Muscle of arm (tissue), 12 donors: ENCODE measurements around the gene IGF1. TPM values are rescaled to one million over a fixed set of nuclear protein-coding genes. Genes with fewer than 3 reads are reported as not detected.

Experiments used
- DNase-seq: peaks from one replicate; pipeline ENCODE4 v3.0.0-alpha.2; 2013
- polyA plus RNA-seq, 12 donors: library from polyadenylated mRNA; unstranded; fragments of 120-200 nt; gene quantifications; one replicate each; pipeline ENCODE4 v1.2.1, GENCODE V29; 2013; ENCODE audit not compliant: insufficient read length in 12 of 12

IGF1 gene
- polyA plus RNA-seq, 12 donors: 18.1 to 93.7 (median 33.8) TPM

DNA sequence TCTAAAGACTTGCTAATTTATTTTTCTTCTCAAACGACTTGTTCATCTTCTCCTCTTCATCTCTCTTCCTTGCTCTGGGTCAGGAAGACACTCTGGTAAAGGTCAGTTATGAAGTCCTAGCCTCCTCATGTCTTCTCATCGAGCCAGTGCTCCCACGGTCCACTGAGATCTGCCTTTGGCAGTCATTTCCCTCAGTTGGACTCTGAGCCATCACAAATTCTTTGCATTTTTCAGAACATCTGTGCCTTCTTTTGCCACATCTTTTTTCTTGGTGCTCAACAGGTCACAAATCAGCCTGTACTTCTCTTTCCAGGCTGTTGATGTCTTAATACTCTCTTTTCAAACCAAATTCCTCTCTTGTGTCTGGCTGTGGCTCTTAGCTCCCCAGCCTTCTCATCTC is 49.7 kb downstream of the IGF1 start:
- DNase-seq: no peak

DNA sequence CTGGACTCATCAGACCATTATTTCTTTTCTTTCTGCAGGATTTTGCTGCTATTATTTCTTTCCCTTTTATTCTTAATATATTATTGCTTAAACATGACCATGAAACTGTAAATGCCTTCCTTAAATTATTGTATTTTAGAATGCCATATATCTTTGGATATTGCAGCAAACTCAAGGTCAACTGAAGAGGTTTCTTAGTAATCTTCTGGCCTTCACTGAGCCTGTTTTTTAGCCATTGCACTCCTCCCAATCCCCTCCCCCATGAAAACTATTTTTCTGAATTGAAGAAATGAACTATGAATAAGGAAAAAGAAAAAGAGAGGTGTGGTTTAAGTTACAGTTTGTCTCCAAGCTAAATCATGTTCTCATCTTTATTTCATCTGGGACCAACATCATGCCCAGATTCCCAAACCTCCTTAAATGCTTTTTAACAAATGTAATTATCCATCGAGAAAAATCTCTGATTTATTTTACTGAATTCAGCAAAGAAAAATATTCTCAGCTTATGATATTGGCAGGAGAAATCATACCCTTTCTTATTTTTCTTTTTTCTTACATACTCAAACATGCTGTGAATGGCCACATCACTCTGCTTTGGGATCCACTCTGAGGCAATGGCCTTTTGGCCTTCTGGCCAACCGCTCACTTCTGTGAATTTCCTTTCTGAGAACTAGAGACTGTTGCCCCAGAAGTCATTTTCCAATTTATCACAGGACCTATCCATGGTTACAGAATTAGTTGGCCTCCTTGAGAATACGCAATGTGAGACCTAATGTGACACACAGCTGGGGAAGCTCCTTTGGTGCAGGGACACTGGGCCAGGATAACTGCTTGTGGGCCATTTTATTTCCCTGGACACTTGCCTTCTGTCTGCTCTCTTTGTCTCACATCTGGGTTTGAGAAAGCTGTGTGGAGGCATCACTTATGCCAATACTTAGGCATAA is 50.9 kb downstream of the IGF1 start:
- DNase-seq: peak; percentile 46

DNA sequence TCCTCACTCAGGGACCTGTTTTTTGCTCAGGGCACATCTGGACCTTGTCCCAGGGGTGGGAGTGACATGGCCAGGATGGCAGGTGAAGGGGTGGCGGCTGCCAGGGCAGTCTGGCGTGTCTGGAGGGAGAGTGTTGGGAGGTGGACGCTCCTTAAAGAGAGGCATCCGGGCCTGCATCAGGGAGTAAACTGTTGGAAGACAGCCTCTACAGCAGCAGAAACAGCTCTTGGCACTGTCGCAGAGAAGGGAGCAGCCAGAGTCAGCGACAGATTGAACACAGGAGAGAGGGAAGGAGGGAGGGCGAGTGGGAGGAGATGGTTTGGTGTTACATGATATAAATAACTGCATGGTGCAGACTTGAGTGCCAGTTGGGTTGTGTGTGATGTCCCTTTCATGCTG is 52.8 kb downstream of the IGF1 start:
- no peak for DNase-seq

DNA sequence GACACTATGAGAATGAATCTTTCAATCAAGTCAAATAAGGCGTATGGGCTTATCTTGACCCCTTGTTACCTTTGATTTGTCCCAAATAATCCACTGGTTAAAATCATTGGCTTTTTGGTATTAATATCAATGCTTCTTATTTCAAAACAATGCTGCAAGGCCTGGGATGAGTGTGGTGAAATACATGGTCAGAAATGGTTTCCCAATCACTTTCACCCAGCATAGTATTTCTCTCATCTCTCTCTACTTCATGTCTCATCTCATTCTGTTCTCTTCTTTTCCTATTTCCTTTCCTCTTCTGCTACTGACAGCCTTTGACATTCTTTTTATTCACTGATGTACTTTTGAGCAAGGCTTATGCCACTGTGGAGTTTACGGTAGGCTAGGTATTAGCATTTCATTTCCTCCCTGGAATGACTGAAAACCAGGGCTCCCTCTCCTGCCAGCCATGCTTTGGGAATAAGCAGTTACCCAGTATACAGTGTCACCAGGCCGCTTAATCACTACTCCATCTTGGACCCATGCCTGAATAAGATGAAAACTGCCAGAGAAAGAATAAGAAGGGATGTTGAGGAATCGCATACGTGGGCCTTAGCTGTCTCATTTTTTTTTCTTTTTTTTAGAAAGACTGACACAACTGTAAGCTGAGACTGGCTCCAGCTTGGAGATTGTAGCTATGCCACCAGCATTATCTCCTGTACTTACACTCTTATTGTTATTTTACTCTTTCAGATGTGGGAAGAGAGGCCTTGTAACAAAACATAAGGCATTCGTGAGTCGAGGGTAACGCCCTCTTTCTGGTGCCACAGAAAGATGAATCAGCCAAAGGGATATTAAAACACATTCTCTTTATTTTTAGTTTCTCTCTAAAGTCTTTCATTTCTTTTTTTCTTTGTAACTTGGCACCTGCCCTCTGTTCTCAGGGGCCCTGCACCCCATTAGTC is 53.5 kb downstream of the IGF1 start:
- DNase-seq: no peak

DNA sequence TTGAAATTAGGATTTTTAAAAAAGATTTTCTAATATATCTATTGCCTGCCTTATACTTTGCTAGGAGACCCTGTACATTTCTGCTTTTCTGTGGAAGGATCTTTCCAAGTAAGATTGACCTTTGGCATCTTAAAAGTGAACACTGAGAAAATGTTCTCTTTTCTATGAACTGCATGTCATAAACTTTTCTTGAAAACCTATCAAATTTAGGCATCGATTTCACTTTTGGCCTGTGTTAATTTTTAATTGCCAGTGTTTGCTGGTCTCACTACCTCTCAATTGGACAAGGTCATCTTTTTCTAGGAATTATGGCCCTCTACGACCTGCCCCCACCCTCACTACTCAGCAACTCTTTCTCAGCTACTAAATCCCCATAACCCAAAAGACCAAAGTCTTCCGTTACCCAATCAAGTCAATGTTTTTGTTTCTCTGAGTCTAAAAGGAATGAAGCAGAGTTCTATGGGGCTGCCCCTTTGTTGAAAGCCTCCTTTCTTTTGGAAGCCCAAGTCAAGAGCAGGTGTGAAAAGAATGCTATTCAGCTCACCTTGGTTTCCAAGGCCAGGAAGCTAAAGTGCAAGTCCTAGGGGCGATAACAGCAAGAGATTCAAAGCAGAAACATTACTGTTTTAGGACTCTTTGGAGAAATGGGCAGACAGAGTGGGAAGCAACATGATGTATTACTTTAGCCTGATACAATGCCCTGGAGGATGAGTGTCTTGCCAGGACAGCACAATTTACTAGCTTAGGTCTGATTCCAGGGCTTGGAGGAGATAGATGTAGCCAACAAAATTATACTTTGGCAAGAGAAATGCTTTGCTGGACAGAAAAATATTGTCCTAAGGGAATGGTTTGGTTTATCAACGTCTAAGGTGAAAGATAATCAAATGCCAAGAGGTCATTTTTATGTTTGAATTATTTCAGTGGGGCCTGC is 55.0 kb downstream of the IGF1 start:
- no peak for DNase-seq

DNA sequence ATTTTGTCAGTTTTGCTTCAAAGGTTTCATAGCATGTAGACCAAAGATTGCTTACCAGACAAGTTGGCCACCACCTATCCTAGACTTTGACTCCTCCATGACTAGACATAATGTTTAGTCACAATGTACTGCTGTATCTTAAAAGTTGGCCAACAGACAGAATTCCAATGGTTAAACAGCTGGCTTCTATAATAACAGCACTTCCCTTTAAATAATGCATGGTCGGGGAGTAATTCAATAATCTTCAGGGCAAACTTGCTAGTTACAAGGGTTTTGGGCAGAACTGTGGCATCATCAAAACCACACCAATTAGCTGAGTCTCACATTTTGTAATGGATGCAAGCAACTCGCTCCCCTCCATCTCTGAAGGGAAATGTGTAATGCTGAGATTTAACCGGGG is 56.9 kb downstream of the IGF1 start:
- DNase-seq: no peak

DNA sequence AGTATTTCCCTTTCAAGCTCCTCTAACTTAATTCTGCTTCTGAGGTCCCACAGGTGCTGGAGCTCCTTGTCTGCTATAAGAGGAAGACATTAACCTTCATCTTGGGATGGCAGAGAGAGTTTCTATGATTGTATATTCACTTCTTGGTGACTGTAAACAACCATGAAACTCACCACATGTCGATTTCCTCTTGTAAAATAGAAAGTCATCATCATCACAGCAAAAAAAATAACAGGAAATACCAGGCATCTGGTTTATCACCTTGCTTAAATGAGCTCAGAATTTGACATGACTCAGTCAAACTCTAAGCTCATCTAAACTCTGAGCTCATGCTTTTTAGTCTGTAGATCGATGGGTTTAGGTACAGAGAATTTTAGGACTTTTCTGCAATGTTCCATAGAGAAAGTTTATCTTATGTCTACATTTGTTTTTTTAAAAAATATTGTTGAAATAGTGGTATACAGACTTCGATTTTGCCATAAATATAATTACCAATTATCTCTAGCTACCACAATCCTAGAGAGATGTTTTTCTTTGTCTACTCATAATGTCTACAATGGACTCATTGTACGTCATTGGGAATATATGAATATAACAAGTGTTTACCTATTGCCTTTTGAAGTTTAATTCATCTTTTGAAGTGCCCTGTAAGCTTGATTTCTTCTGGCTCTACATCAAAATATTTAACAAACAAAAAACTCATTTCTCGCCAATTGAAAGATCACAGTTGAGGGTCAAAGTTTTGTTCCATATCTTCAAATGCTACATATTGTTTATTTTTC is 58.4 kb downstream of the IGF1 start:
- DNase-seq: no peak

DNA sequence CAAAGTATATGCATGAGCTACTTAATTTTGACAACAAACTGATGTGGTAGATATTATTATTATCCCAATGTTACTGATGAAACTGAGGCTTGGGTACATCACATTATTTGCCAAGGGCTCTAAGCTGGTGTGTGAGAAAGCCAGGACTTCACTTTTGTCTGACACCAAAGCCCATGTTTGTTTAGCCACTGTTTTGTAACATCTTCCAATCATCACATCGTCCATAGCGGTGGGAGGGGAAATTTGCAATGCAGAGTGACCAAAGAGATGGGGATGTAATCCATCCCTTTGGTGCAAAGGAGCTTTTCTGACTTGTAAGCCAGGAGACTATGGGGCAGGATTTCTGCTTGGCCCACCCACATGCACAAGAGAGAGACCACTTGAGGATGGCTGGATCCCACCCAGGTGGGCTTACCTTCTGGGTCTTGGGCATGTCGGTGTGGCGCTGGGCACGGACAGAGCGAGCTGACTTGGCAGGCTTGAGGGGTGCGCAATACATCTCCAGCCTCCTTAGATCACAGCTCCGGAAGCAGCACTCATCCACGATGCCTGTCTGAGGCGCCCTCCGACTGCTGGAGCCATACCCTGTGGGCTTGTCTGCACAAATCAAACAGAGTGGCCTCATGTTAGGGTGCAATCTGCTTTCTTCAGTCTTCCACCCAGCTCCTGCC is 61.1 kb downstream of the IGF1 start:
- DNase-seq: no peak

DNA sequence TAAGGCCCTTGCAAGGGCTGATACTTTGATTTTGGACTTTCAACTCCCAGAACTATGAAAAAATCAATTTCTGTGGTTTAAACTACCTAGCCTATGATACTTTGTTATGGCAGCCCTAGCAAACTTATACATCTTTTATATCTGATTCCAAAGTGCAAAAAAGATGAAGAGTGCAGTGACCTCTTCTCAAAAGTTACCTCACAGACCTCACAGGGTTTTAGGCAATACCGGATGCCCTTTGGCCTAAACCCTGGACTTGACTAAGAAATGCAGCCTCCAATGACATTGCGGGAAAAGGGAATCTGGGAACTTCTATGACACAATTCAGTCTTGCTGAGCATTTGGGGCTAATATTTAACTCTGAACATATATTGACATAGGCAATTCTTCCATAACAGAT is 63.3 kb downstream of the IGF1 start:
- DNase-seq: no peak

DNA sequence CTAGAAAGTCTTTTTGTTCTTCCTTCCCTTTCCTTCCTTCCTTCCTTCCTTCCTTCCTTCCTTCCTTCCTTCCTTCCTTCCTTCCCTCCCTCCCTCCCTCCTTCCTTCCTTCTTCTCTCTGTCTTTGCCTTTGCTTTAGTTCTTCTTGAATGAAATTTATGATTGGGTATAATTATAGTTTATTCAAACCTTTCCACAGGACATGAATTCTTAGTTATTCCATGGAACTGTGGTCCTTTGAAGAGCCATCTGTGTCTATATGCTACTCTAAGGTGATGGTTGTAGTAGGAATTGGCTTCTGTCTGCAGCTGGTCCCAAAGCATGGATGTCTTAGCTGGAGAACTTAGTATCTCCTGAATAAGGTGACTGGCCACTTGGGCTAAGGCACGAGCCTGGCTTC is 64.8 kb downstream of the IGF1 start:
- DNase-seq: no peak

DNA sequence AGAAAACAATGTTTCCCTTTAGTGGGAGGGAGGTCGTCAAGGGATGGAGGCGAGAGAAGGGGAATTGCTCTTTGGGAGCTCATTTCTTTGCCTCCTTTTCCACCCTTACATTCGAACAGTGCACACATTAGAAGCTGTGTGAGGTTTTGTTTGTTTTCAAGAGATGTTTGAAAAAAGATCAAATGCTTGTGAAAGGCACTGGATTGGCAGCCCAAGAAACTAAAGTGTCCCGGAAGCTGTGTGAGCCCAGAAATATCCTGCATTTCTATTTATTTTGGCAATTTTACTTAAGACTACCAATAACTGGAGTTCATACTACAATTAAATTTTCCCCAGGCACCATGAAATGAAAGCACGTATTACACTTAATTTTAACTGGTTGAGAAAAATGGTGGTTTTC is 67.0 kb downstream of the IGF1 start:
- no peak for DNase-seq

DNA sequence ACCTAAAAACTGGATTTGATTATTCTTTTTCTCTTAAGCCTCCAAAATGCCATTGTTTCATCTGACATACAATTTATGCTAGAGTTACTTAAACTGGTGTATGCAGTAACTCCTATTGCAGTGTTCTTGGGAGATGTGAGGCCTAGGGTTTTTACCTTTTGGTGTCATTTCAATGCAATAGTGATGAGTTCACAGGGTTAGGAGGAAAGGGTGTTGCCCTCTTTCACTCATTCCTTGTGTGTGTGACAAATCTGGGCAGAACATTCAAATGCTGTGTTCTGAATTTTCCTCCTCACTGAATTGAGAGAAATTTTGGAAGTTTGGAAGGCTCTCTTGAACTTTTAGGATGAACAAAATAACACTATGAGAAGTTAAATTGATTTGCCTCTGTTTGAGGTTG is 69.9 kb downstream of the IGF1 start:
- no peak for DNase-seq

DNA sequence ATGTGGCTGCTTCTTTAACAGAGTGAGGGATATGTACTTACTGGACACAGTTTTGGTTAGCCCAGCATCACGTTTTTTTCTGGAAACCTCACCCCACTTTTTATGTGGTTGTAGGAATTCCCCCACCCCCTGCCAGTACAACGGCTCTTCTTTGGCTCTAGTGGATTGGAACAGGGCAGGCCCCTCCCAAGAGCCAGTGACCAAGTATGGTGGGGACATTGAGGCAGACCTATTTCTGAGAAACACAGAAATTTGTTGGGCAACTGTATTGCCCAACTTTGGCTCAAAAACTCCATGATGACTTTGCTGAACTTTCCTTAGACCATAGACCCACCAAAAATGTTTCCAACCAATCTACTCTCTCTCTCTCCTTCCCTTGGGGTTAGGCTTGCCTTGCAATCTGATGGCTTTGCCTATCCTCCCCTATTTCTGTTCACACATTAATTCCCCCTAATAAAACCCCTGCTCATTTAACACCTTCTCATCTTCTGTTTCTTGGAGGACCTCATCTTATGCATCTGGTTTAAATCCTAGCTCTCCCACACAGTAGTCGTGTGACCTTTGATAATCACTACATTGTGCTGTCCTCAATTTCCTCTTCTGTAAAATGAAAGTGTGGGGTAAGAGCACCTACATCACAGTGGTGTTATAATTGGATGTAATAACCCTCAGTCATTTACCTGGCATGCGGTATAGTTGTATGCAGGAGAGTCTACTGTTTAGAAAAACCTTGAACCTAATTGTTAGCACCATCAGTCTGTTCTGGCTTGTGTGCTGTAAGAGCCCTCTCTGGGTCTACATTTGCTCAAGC is 71.7 kb downstream of the IGF1 start:
- DNase-seq: no peak

DNA sequence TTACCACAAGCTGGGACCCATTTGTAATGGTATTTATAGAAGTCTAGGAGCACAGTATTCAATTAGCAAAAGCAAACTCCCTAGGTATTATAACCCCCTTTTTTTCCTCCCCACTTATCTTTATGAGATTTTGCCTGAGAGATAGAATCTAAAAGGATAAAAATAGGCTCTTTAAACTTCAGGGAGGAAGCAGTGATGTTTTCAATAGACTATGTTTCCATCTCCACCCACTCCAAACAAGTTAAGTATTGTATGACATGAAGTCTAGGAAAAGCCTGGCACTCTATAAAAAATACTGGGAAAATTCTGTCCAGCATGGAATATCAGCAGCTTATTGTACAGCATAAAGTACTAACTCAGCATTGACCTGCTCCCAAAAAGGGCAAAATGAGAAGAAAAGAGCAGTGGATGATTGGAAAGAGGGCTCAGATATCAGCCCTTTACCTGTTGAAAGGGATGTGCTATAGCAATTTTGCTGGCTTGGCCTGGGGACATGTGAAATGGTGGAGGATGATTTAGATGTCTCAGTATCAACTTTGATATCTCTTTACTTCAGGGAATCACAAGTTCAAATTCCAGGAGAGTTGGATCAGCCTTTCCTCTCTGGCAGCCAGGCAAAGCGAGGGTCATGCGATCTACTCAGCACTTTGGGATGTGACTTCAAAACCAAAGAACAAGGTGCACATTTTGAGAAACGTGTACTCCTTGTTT is 72.4 kb downstream of the IGF1 start:
- no peak for DNase-seq

DNA sequence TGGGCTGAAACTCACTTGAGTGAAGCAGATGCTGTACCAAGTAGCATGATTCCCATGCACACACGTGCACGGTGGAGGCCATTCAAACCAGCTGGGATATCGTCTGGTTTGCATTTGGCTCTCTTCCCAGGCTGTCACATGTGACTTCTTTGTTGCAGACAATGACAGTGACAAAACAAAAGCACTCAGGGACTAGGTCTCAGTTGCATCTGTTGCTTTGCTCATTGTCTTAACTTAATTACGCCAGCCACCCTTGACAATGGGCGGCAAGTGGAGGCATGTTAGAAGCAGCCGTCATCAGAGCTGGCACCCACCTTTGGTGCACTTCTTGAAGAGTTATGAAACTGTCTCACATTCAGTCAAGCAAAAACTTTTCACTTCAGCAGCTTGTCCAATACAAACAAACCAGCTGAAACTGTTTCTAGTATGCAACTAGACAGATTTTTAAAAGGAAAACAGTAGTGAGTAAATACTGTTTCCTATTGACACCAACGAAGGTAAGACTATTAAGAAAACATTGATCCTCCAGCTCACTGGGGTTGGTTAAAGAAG is 74.3 kb downstream of the IGF1 start:
- peak; percentile 63 for DNase-seq

DNA sequence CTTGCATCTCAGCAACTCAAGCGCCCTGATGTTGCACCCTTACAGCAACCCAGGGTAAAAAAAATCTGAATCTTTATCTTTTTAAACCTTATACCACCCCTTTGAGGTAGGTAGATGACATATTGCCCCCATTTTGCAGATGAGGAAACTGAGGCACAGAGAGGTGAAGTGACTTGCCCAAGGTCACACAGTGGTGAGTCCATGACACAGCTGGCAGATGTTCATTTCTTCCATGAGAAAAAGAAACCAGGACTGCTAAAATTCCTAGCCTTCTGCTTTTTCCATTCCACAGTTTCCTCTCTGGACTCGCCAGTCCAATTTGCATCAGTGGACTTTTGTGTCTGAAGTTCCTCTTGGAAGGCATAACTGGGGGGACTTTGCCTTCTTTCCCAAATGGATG is 79.3 kb downstream of the IGF1 start:
- DNase-seq: no peak

DNA sequence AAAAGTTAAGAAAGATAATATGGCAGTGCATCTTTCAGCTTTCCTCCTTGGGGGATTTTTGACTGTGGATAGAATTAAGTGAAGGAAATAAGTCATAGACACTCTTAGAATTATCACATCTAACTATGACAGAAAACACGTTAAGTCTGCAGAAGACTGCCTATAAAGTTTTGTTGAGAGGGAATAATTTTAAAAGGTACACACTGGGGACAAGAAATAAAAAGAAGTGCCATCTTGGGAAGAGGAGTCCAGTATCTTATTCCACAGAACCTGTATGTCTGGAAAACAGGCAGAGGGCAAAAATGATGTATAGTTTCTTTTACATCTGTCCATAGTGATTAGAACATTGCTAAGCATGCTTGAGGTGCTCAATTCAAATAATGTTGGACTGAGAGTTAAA is 80.7 kb downstream of the IGF1 start:
- no peak for DNase-seq

DNA sequence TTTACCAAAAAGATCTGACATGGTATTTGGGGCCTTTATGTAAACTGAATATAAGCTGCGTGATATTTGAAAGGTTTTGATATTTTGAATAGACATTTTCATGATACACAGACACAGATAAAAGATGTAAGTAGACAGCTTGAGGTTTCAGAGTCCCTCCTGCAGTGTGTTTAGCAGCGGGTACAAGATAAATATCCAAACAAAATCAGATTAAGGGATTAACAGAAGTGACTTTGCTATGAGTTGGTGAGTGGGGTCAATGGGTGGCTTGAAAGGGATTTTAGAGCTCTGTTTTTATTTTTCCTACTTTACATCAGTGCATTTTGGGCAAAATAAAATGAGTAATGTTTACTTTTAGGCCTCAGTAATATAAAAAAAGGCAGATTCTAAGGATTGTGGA is 84.1 kb downstream of the IGF1 start:
- no peak for DNase-seq
